Ishikawa (cell line): ENCODE results near the gene MAGEB17.

ENCODE experiments used
- CEBPB ChIP-seq: IDR thresholded peaks from 2 replicates; pipeline ENCODE4 v1.6.1; 2012
- CREB1 ChIP-seq: IDR thresholded peaks from 2 replicates; pipeline ENCODE4 v1.6.1; 2012; ENCODE audit warnings: low read depth
- EGR1 ChIP-seq: IDR thresholded peaks from 2 replicates; pipeline ENCODE4 v1.6.1; 2012
- EP300 ChIP-seq: IDR thresholded peaks from 2 replicates; pipeline ENCODE4 v1.6.1; 2012; ENCODE audit warnings: borderline replicate concordance
- FOXM1 ChIP-seq: IDR thresholded peaks from 2 replicates; pipeline ENCODE4 v1.6.1; 2012; ENCODE audit warnings: low read depth, borderline replicate concordance
- MAX ChIP-seq: IDR thresholded peaks from 2 replicates; pipeline ENCODE4 v1.6.1; 2012
- NFIC ChIP-seq: IDR thresholded peaks from 2 replicates; pipeline ENCODE4 v1.6.1; 2012
- RAD21 ChIP-seq: IDR thresholded peaks from 2 replicates; pipeline ENCODE4 v1.6.1; 2012; ENCODE audit warnings: low read depth
- REST ChIP-seq: IDR thresholded peaks from 2 replicates; pipeline ENCODE4 v1.6.1; 2012; ENCODE audit warnings: low read depth, mild to moderate bottlenecking
- TAF1 ChIP-seq: IDR thresholded peaks from 2 replicates; pipeline ENCODE4 v1.6.1; 2012; ENCODE audit warnings: low read depth, mild to moderate bottlenecking
- TCF12 ChIP-seq: IDR thresholded peaks from 2 replicates; pipeline ENCODE4 v1.6.1; 2012; ENCODE audit warnings: low read depth
- TEAD4 ChIP-seq: IDR thresholded peaks from 2 replicates; pipeline ENCODE4 v1.6.1; 2012
- USF1 ChIP-seq: IDR thresholded peaks from 2 replicates; pipeline ENCODE4 v1.6.1; 2012
- YY1 ChIP-seq: IDR thresholded peaks from 2 replicates; pipeline ENCODE4 v1.6.1; 2012; ENCODE audit warnings: low read depth
- ZBTB7A ChIP-seq: IDR thresholded peaks from 2 replicates; pipeline ENCODE4 v1.6.1; 2012; ENCODE audit warnings: low read depth

MAGEB17 gene

GRCh38 chrX:16188687-16189086 is 21.4 kb downstream of the MAGEB17 start:
- TF ChIP-seq FOXM1 (no peak), CREB1 (no peak), YY1 (no peak), REST (no peak), TEAD4 (no peak)

- TF ChIP-seq REST, result no peak
- no peak for TF ChIP-seq MAX
- no peak for TF ChIP-seq EGR1
- no peak for TF ChIP-seq TCF12
- no peak for TF ChIP-seq FOXM1
- TF ChIP-seq CREB1, result no peak
- TF ChIP-seq YY1, result no peak
- TF ChIP-seq EP300, result no peak
- TF ChIP-seq TAF1, result no peak
- TF ChIP-seq USF1, result no peak
- TF ChIP-seq CEBPB, result no peak
- no peak for TF ChIP-seq ZBTB7A
- no peak for TF ChIP-seq TEAD4
- TF ChIP-seq RAD21, result no peak
- TF ChIP-seq NFIC, result no peak
Measured at GRCh38 chrX:16191605-16192004, 24.3 kb downstream of the MAGEB17 start.

GRCh38 chrX:16196829-16197228 is 29.5 kb downstream of the MAGEB17 start:
- TF ChIP-seq YY1 (no peak), USF1 (no peak), MAX (no peak), REST (no peak), FOXM1 (no peak), CREB1 (no peak), NFIC (no peak), TAF1 (no peak), CEBPB (no peak), TEAD4 (no peak), TCF12 (no peak), RAD21 (no peak), EGR1 (no peak), EP300 (no peak), ZBTB7A (no peak)

- TF ChIP-seq TAF1, result no peak
- TF ChIP-seq FOXM1, result no peak
- TF ChIP-seq NFIC, result no peak
Measured at GRCh38 chrX:16199343-16199742, 32.1 kb downstream of the MAGEB17 start.

- TF ChIP-seq MAX, result no peak
- TF ChIP-seq TAF1, result no peak
Measured at GRCh38 chrX:16202943-16203342, 35.7 kb downstream of the MAGEB17 start.
